K562 (cell line): Measurements from ENCODE around the gene NBR1. TPM values are rescaled to one million over a fixed set of nuclear protein-coding genes. Genes with fewer than 3 reads are reported as not detected.

Experiments
- DLX4 ChIP-seq: fragments of 250-450 bp; sonication (Bioruptor Pico); IDR thresholded peaks from 2 replicates; pipeline ENCODE4 v1.6.1; 2021; ENCODE audit warnings: mild to moderate bottlenecking
- DNMT1 ChIP-seq: fragments of 450-650 bp; IDR thresholded peaks from 2 replicates; pipeline ENCODE4 v1.6.1; 2016; ENCODE audit warnings: antibody characterized with exemption, mild to moderate bottlenecking
- GATAD2B ChIP-seq: fragments of 450-650 bp; IDR thresholded peaks from 2 replicates; pipeline ENCODE4 v1.6.1; 2017; ENCODE audit warnings: mild to moderate bottlenecking, borderline replicate concordance
- GMEB1 ChIP-seq: fragments of 250-450 bp; sonication (Bioruptor Pico); IDR thresholded peaks from 2 replicates; pipeline ENCODE4 v1.4.0; 2020; ENCODE audit warnings: mild to moderate bottlenecking
- HNRNPK ChIP-seq: fragments of 200-400 bp; formaldehyde crosslinking; IDR thresholded peaks from one replicate; pipeline ENCODE4 v1.6.1; 2018; ENCODE audit warnings: mild to moderate bottlenecking, low read depth, low read length; ENCODE audit not compliant: poor library complexity, severe bottlenecking
- KLF10 ChIP-seq: fragments of 250-450 bp; sonication (Bioruptor Pico); IDR thresholded peaks from 2 replicates; pipeline ENCODE4 v1.6.1; 2021; ENCODE audit warnings: matching md5 sums
- KLF13 ChIP-seq: fragments of 450-650 bp; IDR thresholded peaks from 2 replicates; pipeline ENCODE4 v1.6.1; 2016; ENCODE audit warnings: missing genetic modification characterization, low read depth, mild to moderate bottlenecking, missing compliant biosample characterization, moderate library complexity, borderline replicate concordance
- MAX ChIP-seq: sonication (generic); formaldehyde crosslinking; IDR thresholded peaks from 2 replicates; pipeline ENCODE4 v1.9.0; 2022; ENCODE audit warnings: mild to moderate bottlenecking, missing genetic modification reagents
- MBD2 ChIP-seq: sonication (generic); IDR thresholded peaks from 2 replicates; pipeline ENCODE4 v1.6.1; 2016; ENCODE audit warnings: low read depth, borderline replicate concordance
- MCM2 ChIP-seq: fragments of 450-650 bp; IDR thresholded peaks from 2 replicates; pipeline ENCODE4 v1.6.1; 2017; ENCODE audit warnings: low read depth, mild to moderate bottlenecking
- MTA1 ChIP-seq: fragments of 450-650 bp; IDR thresholded peaks from 2 replicates; pipeline ENCODE4 v1.6.1; 2017; ENCODE audit warnings: borderline replicate concordance
- MTA3 ChIP-seq: fragments of 450-650 bp; formaldehyde crosslinking; IDR thresholded peaks from 2 replicates; pipeline ENCODE4 v1.6.1; 2017; ENCODE audit warnings: mild to moderate bottlenecking, borderline replicate concordance
- MTF1 ChIP-seq: fragments of 250-450 bp; sonication (Bioruptor Pico); IDR thresholded peaks from 2 replicates; pipeline ENCODE4 v1.9.0; 2021; ENCODE audit warnings: moderate library complexity, mild to moderate bottlenecking, inconsistent platforms, borderline replicate concordance
- NR2F6 ChIP-seq: fragments of 450-650 bp; formaldehyde crosslinking; IDR thresholded peaks from 2 replicates; pipeline ENCODE4 v1.4.0; 2020; ENCODE audit warnings: mild to moderate bottlenecking
- PHTF2 ChIP-seq: fragments of 250-450 bp; sonication (Bioruptor Pico); IDR thresholded peaks from 2 replicates; pipeline ENCODE4 v1.5.0; 2021; ENCODE audit warnings: mild to moderate bottlenecking
- POLR2A ChIP-seq: fragments of 450-650 bp; conservative IDR thresholded peaks from 2 replicates; pipeline ENCODE4 v1.6.1; 2016
- PTBP1 ChIP-seq: fragments of 200-400 bp; formaldehyde crosslinking; IDR thresholded peaks from 2 replicates; pipeline ENCODE4 v1.6.1; 2017; ENCODE audit warnings: low read depth, low read length
- ZNF197 ChIP-seq: fragments of 200-800 bp; sonication (Bioruptor generic); IDR thresholded peaks from 2 replicates; pipeline ENCODE4 v1.6.1; 2016; ENCODE audit warnings: low read depth, missing genetic modification characterization, missing compliant biosample characterization
- ZNF780A ChIP-seq: fragments of 250-450 bp; sonication (Bioruptor Pico); IDR thresholded peaks from 2 replicates; pipeline ENCODE4 v1.5.0; 2021; ENCODE audit warnings: mild to moderate bottlenecking
- polyA plus RNA-seq, 8 experiments: library from polyadenylated mRNA; depleted of rRNA in 4 of 8; stranded (reverse) in 5 of 8; unstranded in 3 of 8; fragments of >200 nt; fragmentation: Nextera tagmentation in 2 of 8; fragmentation: Illumina TruSeq in 1 of 8; extraction: Ambion mirVana in 2 of 8; extraction: Trizol in 1 of 8; gene quantifications; 2 replicates each; pipeline versions ENCODE4 v1.2.1 to v1.2.3, GENCODE V29; 2011 to 2014; ENCODE audit warnings: inconsistent platforms in 1 of 8, missing spikeins in 1 of 8
- total RNA-seq, 7 experiments: library from RNA; depleted of rRNA in 6 of 7; stranded (reverse); fragments of >200 nt in 6 of 7; fragmentation: Illumina TruSeq in 2 of 7; extraction: Trizol in 2 of 7; gene quantifications; 2 replicates each; pipeline versions ENCODE4 v1.2.1 to v1.2.3, GENCODE V29; 2011 to 2021; ENCODE audit warnings: low replicate concordance in 1 of 7
- TF ChIP-seq, protein P1 (sequence below): sonication (generic); formaldehyde crosslinking; IDR thresholded peaks from 2 replicates; pipeline ENCODE4 v1.8.0; 2022; ENCODE audit warnings: missing genetic modification reagents, mild to moderate bottlenecking, borderline replicate concordance
- TF ChIP-seq, protein P2 (sequence below): fragments of 450-650 bp; IDR thresholded peaks from 2 replicates; pipeline ENCODE4 v1.6.1; 2016; ENCODE audit warnings: low read depth, mild to moderate bottlenecking, moderate library complexity
- TF ChIP-seq, protein P3 (sequence below): sonication (generic); formaldehyde crosslinking; IDR thresholded peaks from 2 replicates; pipeline ENCODE4 v1.8.0; 2022; ENCODE audit warnings: mild to moderate bottlenecking, missing genetic modification reagents

NBR1 gene
- total and polyA plus RNA-seq, 9 of the 15 experiments (the other 6 are each of a cell fraction or from before 2014, with no cell fraction given), result 4.2 to 70.1 (median 39.9) TPM

DNA sequence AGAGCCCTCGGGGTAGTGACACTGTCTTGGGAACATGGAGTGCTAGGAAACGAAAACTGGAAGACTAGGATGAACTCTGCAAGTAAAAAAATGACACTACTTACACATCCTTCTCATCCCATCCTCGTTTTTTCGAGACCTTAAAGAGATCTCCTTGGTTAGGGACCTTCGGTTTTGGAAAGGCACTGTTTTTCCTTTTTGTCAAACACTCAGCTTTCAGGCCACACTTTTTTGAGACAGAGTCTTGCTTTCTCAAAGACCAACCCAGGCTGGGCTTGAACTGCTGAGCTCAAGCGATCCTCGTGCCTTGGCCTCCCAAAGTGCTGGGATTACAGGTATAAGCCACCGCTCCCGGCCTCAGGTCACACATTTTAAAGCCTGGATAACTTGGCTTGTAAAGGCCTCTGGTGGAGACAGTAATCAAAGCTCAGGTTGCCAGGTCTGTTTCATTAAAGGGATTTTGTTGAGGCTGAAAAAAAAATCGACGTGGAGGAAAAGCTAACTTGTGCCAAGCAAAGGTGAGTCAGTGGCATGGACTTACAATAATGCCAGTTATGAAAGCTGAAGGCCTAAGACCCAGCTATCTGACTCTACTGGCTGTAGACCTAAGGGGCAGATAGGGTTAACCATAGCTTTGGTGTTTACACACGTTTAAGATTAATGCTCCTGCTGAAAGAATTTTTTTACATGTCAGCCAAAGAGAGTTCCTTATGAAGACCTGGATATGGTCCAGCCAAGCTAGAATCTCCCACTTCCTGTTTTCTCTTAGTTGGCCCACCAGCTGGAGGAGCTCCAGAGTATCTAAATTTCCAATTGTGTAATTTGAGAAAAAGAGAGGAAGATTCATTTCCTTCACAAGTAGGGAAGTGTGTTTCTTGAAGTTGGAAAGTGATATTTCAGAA is 823 bp downstream of the NBR1 start (continued):
- no peak for TF ChIP-seq HNRNPK
- TF ChIP-seq GATAD2B, result no peak
- TF ChIP-seq MTA1, result no peak; the same call in 1 of the 2 replicates
- TF ChIP-seq MAX (CRISPR knock-in tag), result no peak
- no peak for TF ChIP-seq KLF10
- TF ChIP-seq ZNF780A, result no peak
- TF ChIP-seq PTBP1, result no peak
- 0 out of 2 replicates have a peak, but pooled peaks have one; percentile 20 for TF ChIP-seq MTA3
- no peak for TF ChIP-seq DLX4 (CRISPR knock-in tag)
- TF ChIP-seq KLF13, result no peak
- no peak for TF ChIP-seq NR2F6 (CRISPR knock-in tag)
- TF ChIP-seq MCM2, result no peak
- TF ChIP-seq MBD2, result no peak
- TF ChIP-seq, protein P1, sequence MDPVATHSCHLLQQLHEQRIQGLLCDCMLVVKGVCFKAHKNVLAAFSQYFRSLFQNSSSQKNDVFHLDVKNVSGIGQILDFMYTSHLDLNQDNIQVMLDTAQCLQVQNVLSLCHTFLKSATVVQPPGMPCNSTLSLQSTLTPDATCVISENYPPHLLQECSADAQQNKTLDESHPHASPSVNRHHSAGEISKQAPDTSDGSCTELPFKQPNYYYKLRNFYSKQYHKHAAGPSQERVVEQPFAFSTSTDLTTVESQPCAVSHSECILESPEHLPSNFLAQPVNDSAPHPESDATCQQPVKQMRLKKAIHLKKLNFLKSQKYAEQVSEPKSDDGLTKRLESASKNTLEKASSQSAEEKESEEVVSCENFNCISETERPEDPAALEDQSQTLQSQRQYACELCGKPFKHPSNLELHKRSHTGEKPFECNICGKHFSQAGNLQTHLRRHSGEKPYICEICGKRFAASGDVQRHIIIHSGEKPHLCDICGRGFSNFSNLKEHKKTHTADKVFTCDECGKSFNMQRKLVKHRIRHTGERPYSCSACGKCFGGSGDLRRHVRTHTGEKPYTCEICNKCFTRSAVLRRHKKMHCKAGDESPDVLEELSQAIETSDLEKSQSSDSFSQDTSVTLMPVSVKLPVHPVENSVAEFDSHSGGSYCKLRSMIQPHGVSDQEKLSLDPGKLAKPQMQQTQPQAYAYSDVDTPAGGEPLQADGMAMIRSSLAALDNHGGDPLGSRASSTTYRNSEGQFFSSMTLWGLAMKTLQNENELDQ (CRISPR knock-in tag), result no peak
- no peak for TF ChIP-seq GMEB1 (CRISPR knock-in tag)
- no peak for TF ChIP-seq POLR2A
- no peak for TF ChIP-seq MTF1 (CRISPR knock-in tag)
- TF ChIP-seq, protein P2, sequence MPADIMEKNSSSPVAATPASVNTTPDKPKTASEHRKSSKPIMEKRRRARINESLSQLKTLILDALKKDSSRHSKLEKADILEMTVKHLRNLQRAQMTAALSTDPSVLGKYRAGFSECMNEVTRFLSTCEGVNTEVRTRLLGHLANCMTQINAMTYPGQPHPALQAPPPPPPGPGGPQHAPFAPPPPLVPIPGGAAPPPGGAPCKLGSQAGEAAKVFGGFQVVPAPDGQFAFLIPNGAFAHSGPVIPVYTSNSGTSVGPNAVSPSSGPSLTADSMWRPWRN, result no peak
- TF ChIP-seq, protein P3, sequence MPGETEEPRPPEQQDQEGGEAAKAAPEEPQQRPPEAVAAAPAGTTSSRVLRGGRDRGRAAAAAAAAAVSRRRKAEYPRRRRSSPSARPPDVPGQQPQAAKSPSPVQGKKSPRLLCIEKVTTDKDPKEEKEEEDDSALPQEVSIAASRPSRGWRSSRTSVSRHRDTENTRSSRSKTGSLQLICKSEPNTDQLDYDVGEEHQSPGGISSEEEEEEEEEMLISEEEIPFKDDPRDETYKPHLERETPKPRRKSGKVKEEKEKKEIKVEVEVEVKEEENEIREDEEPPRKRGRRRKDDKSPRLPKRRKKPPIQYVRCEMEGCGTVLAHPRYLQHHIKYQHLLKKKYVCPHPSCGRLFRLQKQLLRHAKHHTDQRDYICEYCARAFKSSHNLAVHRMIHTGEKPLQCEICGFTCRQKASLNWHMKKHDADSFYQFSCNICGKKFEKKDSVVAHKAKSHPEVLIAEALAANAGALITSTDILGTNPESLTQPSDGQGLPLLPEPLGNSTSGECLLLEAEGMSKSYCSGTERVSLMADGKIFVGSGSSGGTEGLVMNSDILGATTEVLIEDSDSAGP (CRISPR knock-in tag), result no peak
- no peak for TF ChIP-seq ZNF197 (CRISPR knock-in tag)
- TF ChIP-seq DNMT1, result no peak
- TF ChIP-seq PHTF2, result no peak
